ENCODE data around the gene TBX3.

DNA sequence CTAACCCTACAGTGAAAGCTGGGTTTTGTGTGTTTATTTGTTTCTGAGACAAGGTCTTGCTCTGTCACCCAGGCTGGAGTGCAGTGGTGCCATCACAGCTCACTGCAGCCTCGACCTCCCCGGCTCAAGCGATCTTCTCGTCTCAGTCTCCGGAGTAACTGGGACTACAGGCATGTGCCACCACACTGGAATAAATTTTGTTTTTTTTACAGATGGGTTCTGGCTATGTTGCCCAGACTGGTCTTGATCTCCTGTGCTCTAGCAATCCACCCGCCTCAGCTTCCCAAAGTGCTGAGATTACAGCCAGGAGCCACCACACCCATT, 26.4 kb downstream of the TBX3 start:
- TF ChIP-seq CTCF (IDR thresholded peaks at IDR 0.05; ENCODE audit: insufficient read depth, low read depth, low read length) (no peak), EZH2 (IDR thresholded peaks at IDR 0.05; ENCODE audit: insufficient read depth, low read length) (no peak)
